GM18517 (cell line): ENCODE results near the gene NCS1.

ENCODE experiments used
- ATAC-seq: cut with Tn5 transposase; IDR thresholded peaks from one replicate; pipeline ENCODE4 v1.9.1; 2021; ENCODE audit warnings: mild to moderate bottlenecking, moderate library complexity; ENCODE audit not compliant: unreplicated experiment

The NCS1 gene

GRCh38 chr9:130211548-130212226 is 39.5 kb downstream of the NCS1 start:
- no peak for ATAC-seq

DNA sequence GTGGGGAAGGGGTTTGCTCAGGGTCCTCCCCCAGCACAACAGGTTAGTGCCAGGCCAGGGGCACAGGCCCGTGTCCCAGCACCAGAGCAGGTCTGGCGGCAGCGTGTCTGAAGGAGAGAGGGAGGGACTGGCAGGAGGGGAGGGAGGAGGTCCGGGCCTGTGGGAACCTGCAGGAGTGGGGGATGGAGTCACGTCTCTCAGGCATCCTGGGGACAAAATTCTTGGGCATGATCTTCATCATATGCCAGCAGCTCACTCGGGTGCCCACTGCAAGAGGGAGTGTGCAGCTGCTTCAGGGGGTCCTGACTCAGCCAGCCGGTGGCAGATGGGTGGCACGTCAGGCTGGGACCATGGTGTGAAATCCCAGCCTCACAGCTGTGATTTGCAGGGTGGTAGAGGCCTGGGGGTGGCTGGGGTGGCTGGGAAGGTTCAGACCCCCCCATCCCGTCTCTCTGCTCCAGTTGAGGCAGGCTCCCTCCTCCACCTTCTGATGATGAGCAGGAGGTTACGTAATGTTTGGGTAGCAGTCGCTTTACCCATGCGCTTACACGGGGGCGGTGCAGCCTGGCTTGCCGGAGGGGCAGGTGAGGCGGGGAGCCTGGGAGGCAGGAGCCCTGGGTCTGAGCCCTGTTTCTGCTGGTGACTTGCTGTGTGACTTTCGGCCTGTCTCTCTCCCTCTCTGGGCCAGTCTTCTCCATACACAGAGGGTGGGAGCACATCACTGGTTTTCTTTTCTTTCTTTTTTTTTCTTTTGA is 40.5 kb downstream of the NCS1 start:
- no peak for ATAC-seq

GRCh38 chr9:130213911-130214761 is 41.9 kb downstream of the NCS1 start:
- ATAC-seq = no peak

- no peak for ATAC-seq
Observed at GRCh38 chr9:130214776-130215340, 42.7 kb downstream of the NCS1 start.

GRCh38 chr9:130215341-130216119 is 43.3 kb downstream of the NCS1 start:
- ATAC-seq = no peak

DNA sequence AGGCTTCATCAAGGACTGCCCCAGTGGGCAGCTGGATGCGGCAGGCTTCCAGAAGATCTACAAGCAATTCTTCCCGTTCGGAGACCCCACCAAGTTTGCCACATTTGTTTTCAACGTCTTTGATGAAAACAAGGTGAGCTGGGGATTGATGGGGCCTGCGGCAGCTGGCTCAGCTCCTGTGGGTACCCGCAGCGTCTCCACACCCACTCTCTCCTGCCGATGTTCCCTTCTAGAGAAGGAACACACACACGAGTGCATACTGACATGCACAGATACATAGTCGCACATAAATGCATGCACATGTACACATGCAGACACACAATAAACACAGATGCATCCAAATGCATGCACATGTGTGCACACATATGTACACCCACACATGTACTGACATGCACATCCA is 45.6 kb downstream of the NCS1 start:
- no peak for ATAC-seq

DNA sequence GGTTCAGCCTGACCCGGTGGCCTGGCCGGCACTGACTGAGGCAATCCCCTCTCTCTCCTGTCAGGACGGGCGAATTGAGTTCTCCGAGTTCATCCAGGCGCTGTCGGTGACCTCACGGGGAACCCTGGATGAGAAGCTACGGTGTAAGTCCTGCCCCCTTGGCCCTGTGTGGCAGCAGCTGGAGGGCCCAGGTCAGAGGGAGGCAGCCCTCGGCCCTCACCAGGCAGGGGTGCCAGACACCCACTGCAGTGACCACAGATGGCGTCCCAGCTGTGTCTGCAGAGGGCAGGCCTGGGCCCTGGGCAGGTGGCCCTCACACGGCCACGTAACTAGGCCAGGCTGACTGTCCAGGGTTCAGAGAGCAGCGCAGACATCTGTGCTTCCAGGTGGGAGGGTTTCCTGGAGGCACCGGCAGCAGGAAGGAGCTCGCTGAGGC is 47.5 kb downstream of the NCS1 start:
- no peak for ATAC-seq

- ATAC-seq = no peak
Observed at GRCh38 chr9:130220352-130220751, 48.1 kb downstream of the NCS1 start.

DNA sequence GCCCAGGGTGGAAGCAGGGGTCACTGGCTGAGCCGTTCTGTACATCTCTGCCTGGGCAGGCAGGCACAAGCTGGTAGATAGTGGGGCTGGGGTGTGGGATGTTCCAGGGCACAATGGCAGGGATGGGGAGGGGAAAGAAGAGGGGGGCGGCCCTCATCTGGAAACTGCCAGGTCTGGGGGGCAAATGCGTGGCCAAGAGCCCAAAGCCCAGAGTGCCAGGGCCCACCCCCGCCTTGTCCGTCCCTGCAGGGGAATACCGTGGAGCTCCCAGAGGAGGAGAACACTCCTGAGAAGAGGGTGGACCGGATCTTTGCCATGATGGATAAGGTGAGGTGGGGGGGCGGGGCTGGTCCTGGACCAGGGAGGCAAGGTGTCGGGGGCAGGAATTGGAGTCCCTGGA is 50.6 kb downstream of the NCS1 start:
- no peak for ATAC-seq

GRCh38 chr9:130225071-130225470 is 52.9 kb downstream of the NCS1 start:
- no peak for ATAC-seq

DNA sequence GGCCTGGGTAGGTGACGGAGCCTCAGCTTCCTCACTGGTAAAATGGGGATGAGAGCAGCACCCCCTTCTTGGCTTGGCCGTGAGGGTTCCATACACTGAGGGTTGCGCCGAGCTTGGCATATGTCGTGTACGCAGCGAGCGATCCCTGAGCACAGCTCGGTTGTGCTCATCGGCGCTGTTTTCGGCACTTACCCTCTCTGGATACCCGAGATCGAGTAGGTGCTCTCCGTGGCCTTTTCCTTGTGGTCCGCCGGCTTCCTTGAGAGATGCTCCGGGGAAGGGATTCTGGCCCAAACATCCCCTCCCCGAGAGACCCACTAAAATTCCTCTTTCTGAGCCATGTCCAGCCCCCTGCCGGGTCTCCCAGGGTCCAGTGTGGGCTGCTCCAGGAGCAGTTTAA is 53.4 kb downstream of the NCS1 start:
- no peak for ATAC-seq

GRCh38 chr9:130226112-130226511 is 53.9 kb downstream of the NCS1 start:
- no peak for ATAC-seq

GRCh38 chr9:130227833-130228232 is 55.6 kb downstream of the NCS1 start:
- no peak for ATAC-seq

- ATAC-seq = no peak
Observed at GRCh38 chr9:130229759-130230158, 57.6 kb downstream of the NCS1 start.

- no peak for ATAC-seq
Observed at GRCh38 chr9:130230631-130231030, 58.4 kb downstream of the NCS1 start.

DNA sequence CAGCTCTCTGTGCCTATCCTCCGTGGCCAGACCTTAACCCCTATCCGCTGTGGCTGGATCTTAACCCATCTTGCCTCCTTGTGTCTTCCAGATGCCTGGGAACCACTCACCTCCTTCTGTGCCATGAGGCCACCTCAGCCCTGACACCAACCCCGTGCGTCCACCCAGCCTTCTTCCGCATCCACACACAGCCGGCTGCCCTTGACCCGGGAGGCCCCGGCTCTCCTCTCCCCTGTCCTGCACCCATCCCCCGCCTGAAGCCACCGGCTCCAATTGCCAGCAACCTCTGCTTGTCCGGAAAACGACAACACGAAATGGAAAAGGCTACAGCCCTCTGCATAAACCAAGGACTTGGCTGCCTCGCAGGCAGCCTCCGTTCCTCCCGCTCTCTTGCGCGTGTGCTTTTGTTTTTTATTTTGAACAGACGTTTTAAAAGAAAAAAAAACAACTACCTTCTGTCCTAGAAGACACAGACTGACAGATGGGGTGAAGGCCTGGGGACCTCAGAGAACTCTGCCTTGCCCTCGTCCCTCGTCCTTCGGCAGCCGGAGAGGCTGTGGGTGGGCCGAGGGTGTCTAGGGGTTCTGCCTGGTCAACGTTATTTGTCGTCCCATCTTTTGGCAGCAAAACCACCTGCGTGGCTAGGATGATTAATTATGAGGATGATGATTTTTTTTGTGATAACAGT is 60.8 kb downstream of the NCS1 start:
- no peak for ATAC-seq

DNA sequence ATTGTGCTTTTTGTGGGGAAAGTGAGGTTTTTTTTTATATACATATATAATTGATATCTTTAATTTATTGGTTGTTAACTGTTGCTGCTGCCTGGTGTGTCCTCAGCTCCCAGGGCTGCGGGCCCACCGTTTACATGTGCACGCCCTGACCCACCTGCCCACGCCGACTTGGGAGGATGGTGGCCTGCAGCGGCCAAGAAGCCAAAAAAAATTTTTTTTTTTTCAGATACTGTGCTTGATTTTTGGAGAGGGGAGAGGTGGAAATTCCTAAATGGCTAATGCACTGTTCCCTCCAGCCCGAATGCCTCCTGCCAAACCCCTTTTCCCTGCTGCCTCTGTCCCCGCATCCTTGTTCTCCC is 61.4 kb downstream of the NCS1 start:
- ATAC-seq = no peak

- ATAC-seq = no peak
Observed at GRCh38 chr9:130234340-130235260, 62.4 kb downstream of the NCS1 start.
